WTC11 (cell line): ENCODE data around the gene ZMAT2. TPM values are rescaled to one million over a fixed set of nuclear protein-coding genes. Genes with fewer than 3 reads are reported as not detected.

Source experiments
- ATAC-seq: fragments of 200-7000 bp; cut with Tn5 transposase; 2 replicates; pipeline ENCODE4 v1.10.0; 2021; ENCODE audit warnings: mild to moderate bottlenecking, moderate library complexity
- CTCF ChIA-PET: fragments of 300-600 bp; sonication (Branson Sonifier 250); formaldehyde crosslinking; loops from one replicate; lab custom pipeline; 2021; ENCODE audit warnings: antibody characterized with exemption; lab: Charles Lee
- POLR2A ChIA-PET: fragments of 350-600 bp; sonication (Branson Sonifier 250); formaldehyde crosslinking; loops from one replicate; lab custom pipeline; 2021; ENCODE audit warnings: antibody characterized with exemption; lab: Charles Lee
- DNase-seq: peaks from one replicate; pipeline ENCODE4 v3.0.0; 2021; ENCODE audit warnings: low spot score
- H3K27ac Mint-ChIP-seq: 2 replicates; pipeline ENCODE4 v1.8.0; 2021; ENCODE audit warnings: mixed read lengths
- H3K27me3 Mint-ChIP-seq: 2 replicates; pipeline ENCODE4 v1.8.0; 2021; ENCODE audit warnings: low read depth, mild to moderate bottlenecking, moderate library complexity, mixed read lengths
- H3K36me3 Mint-ChIP-seq: 2 replicates; pipeline ENCODE4 v1.8.0; 2021; ENCODE audit warnings: mixed read lengths
- H3K4me1 Mint-ChIP-seq: 2 replicates; pipeline ENCODE4 v1.8.0; 2022; ENCODE audit warnings: mixed read lengths
- H3K4me3 Mint-ChIP-seq: 2 replicates; pipeline ENCODE4 v1.8.0; 2021; ENCODE audit warnings: mild to moderate bottlenecking, moderate library complexity, mixed read lengths
- H3K9me3 Mint-ChIP-seq: 2 replicates; pipeline ENCODE4 v1.8.0; 2021; ENCODE audit warnings: mixed read lengths
- ATF6 ChIP-seq: sonication (generic); formaldehyde crosslinking; IDR thresholded peaks from 2 replicates; pipeline ENCODE4 v1.8.1; 2023; ENCODE audit warnings: mild to moderate bottlenecking, missing genetic modification reagents
- CREB1 ChIP-seq: sonication (generic); formaldehyde crosslinking; IDR thresholded peaks from 2 replicates; pipeline ENCODE4 v1.8.0; 2023; ENCODE audit warnings: mild to moderate bottlenecking, missing genetic modification reagents
- CREM ChIP-seq: sonication (generic); formaldehyde crosslinking; IDR thresholded peaks from 2 replicates; pipeline ENCODE4 v1.8.1; 2022; ENCODE audit warnings: mild to moderate bottlenecking, missing genetic modification reagents, moderate library complexity
- E2F1 ChIP-seq: sonication (generic); formaldehyde crosslinking; IDR thresholded peaks from 2 replicates; pipeline ENCODE4 v1.8.0; 2022; ENCODE audit warnings: mild to moderate bottlenecking, missing genetic modification reagents
- GABPB1 ChIP-seq: sonication (generic); formaldehyde crosslinking; IDR thresholded peaks from 2 replicates; pipeline ENCODE4 v1.8.1; 2023; ENCODE audit warnings: mild to moderate bottlenecking, missing genetic modification reagents
- JUN ChIP-seq: sonication (generic); formaldehyde crosslinking; IDR thresholded peaks from 2 replicates; pipeline ENCODE4 v1.8.0; 2023; ENCODE audit warnings: mild to moderate bottlenecking, missing genetic modification reagents
- MXD4 ChIP-seq: fragments of 250-450 bp; sonication (Bioruptor Pico); IDR thresholded peaks from 2 replicates; pipeline ENCODE4 v1.8.0; 2021; ENCODE audit warnings: mild to moderate bottlenecking, moderate library complexity, borderline replicate concordance
- NFE2L1 ChIP-seq: sonication (generic); formaldehyde crosslinking; IDR thresholded peaks from 2 replicates; pipeline ENCODE4 v1.8.1; 2023; ENCODE audit warnings: missing genetic modification reagents
- NFYB ChIP-seq: sonication (generic); formaldehyde crosslinking; conservative IDR thresholded peaks from 2 replicates; pipeline ENCODE4 v1.8.0; 2022; ENCODE audit warnings: low read depth, missing genetic modification reagents
- NR1H2 ChIP-seq: sonication (generic); formaldehyde crosslinking; IDR thresholded peaks from 2 replicates; pipeline ENCODE4 v1.9.0; 2021; ENCODE audit warnings: mild to moderate bottlenecking, moderate library complexity, missing genetic modification reagents
- PREB ChIP-seq: sonication (generic); formaldehyde crosslinking; IDR thresholded peaks from 2 replicates; pipeline ENCODE4 v1.8.1; 2022; ENCODE audit warnings: mild to moderate bottlenecking, missing genetic modification reagents, moderate library complexity, borderline replicate concordance
- RELA ChIP-seq: sonication (generic); formaldehyde crosslinking; IDR thresholded peaks from 2 replicates; pipeline ENCODE4 v1.8.1; 2022; ENCODE audit warnings: missing genetic modification reagents, mild to moderate bottlenecking, borderline replicate concordance
- TEAD4 ChIP-seq: sonication (generic); formaldehyde crosslinking; IDR thresholded peaks from 2 replicates; pipeline ENCODE4 v1.8.0; 2022; ENCODE audit warnings: mild to moderate bottlenecking, missing genetic modification reagents
- ZSCAN18 ChIP-seq: fragments of 250-450 bp; sonication (Bioruptor Pico); IDR thresholded peaks from 2 replicates; pipeline ENCODE4 v2.1.2; 2022; ENCODE audit warnings: mild to moderate bottlenecking, moderate library complexity
- total RNA-seq: library from RNA; stranded (reverse); gene quantifications from 3 replicates; pipeline ENCODE4 v1.2.3, GENCODE V29; 2021
- TF ChIP-seq, protein P1 (sequence below): sonication (generic); formaldehyde crosslinking; IDR thresholded peaks from 2 replicates; pipeline ENCODE4 v1.8.1; 2022; ENCODE audit warnings: low read depth, mild to moderate bottlenecking, moderate library complexity, missing genetic modification reagents, borderline replicate concordance
- TF ChIP-seq, protein P2 (sequence below): fragments of 200-600 bp; IDR thresholded peaks from 2 replicates; pipeline ENCODE4 v1.8.0; 2022; ENCODE audit warnings: antibody characterized with exemption
- TF ChIP-seq, protein P3 (sequence below): sonication (generic); formaldehyde crosslinking; IDR thresholded peaks from 2 replicates; pipeline ENCODE4 v1.8.1; 2023; ENCODE audit warnings: mild to moderate bottlenecking, missing genetic modification reagents, borderline replicate concordance

ZMAT2 gene
- total RNA-seq, 1 experiment from 2014 or later = 57.2 TPM

- no peaks in the 10 kb centered on the region for H3K4me1 Mint-ChIP-seq
- POLR2A ChIA-PET = no interaction called here
- TF ChIP-seq NFE2L1 (CRISPR knock-in tag) (no peak), E2F1 (CRISPR knock-in tag) (no peak), PREB (no peak), CREM (CRISPR knock-in tag) (no peak), ATF6 (no peak), CREB1 (CRISPR knock-in tag) (no peak), NFYB (CRISPR knock-in tag) (no peak), MXD4 (CRISPR knock-in tag) (no peak), TEAD4 (CRISPR knock-in tag) (no peak), GABPB1 (CRISPR knock-in tag) (no peak), ZSCAN18 (CRISPR knock-in tag) (no peak), RELA (CRISPR knock-in tag) (no peak), NR1H2 (CRISPR knock-in tag) (no peak), JUN (CRISPR knock-in tag) (no peak)
- TF ChIP-seq, protein P1, sequence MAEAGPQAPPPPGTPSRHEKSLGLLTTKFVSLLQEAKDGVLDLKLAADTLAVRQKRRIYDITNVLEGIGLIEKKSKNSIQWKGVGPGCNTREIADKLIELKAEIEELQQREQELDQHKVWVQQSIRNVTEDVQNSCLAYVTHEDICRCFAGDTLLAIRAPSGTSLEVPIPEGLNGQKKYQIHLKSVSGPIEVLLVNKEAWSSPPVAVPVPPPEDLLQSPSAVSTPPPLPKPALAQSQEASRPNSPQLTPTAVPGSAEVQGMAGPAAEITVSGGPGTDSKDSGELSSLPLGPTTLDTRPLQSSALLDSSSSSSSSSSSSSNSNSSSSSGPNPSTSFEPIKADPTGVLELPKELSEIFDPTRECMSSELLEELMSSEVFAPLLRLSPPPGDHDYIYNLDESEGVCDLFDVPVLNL = no peak
- TF ChIP-seq, protein P2, sequence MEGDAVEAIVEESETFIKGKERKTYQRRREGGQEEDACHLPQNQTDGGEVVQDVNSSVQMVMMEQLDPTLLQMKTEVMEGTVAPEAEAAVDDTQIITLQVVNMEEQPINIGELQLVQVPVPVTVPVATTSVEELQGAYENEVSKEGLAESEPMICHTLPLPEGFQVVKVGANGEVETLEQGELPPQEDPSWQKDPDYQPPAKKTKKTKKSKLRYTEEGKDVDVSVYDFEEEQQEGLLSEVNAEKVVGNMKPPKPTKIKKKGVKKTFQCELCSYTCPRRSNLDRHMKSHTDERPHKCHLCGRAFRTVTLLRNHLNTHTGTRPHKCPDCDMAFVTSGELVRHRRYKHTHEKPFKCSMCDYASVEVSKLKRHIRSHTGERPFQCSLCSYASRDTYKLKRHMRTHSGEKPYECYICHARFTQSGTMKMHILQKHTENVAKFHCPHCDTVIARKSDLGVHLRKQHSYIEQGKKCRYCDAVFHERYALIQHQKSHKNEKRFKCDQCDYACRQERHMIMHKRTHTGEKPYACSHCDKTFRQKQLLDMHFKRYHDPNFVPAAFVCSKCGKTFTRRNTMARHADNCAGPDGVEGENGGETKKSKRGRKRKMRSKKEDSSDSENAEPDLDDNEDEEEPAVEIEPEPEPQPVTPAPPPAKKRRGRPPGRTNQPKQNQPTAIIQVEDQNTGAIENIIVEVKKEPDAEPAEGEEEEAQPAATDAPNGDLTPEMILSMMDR = no peak
- TF ChIP-seq, protein P3, sequence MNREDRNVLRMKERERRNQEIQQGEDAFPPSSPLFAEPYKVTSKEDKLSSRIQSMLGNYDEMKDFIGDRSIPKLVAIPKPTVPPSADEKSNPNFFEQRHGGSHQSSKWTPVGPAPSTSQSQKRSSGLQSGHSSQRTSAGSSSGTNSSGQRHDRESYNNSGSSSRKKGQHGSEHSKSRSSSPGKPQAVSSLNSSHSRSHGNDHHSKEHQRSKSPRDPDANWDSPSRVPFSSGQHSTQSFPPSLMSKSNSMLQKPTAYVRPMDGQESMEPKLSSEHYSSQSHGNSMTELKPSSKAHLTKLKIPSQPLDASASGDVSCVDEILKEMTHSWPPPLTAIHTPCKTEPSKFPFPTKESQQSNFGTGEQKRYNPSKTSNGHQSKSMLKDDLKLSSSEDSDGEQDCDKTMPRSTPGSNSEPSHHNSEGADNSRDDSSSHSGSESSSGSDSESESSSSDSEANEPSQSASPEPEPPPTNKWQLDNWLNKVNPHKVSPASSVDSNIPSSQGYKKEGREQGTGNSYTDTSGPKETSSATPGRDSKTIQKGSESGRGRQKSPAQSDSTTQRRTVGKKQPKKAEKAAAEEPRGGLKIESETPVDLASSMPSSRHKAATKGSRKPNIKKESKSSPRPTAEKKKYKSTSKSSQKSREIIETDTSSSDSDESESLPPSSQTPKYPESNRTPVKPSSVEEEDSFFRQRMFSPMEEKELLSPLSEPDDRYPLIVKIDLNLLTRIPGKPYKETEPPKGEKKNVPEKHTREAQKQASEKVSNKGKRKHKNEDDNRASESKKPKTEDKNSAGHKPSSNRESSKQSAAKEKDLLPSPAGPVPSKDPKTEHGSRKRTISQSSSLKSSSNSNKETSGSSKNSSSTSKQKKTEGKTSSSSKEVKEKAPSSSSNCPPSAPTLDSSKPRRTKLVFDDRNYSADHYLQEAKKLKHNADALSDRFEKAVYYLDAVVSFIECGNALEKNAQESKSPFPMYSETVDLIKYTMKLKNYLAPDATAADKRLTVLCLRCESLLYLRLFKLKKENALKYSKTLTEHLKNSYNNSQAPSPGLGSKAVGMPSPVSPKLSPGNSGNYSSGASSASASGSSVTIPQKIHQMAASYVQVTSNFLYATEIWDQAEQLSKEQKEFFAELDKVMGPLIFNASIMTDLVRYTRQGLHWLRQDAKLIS (CRISPR knock-in tag) = no peak
- peaks cover 43% of the 10 kb centered on the region for H3K36me3 Mint-ChIP-seq
- no peak for DNase-seq
- CTCF ChIA-PET = no interaction called here
- H3K4me3 Mint-ChIP-seq = no peak overlapping the region
- no peak for ATAC-seq
- no peaks in the 10 kb centered on the region for H3K27me3 Mint-ChIP-seq
- H3K27ac Mint-ChIP-seq = no peak overlapping the region
- no peaks in the 10 kb centered on the region for H3K9me3 Mint-ChIP-seq
Observed at GRCh38 chr5:140677947-140678346, 22.3 kb upstream of the ZMAT2 start.
